IMR-90 (cell line): ENCODE results near the gene CGNL1. TPM values are rescaled to one million over a fixed set of nuclear protein-coding genes. Genes with fewer than 3 reads are reported as not detected.

ENCODE experiments used
- ATAC-seq: fragments of 200-7000 bp; cut with Tn5 transposase; 2 replicates; pipeline ENCODE4 v1.9.1; 2020; ENCODE audit warnings: low read depth, mild to moderate bottlenecking, moderate library complexity
- BruUV-seq: library from RNA; stranded (reverse); fragments of 400-500 nt; replicated peaks from 2 replicates; lab custom pipeline; 2021; lab: Mats Ljungman, UMichigan
- CTCF ChIA-PET: fragments of 300-600 bp; formaldehyde crosslinking; extraction: SDS; loops from one replicate; lab custom pipeline; 2021; ENCODE audit warnings: antibody characterized with exemption; lab: Yijun Ruan, JAX
- POLR2A ChIA-PET: fragments of 300-600 bp; sonication (Branson Sonifier 250); formaldehyde crosslinking; loops from one replicate; lab custom pipeline; 2022; ENCODE audit warnings: antibody characterized with exemption; ENCODE audit not compliant: unreplicated experiment; lab: Charles Lee
- DNase-seq: peaks from one replicate; pipeline ENCODE4 v3.0.0; 2013
- H2AFZ ChIP-seq: replicated peaks from 2 replicates; pipeline ENCODE3; 2013; ENCODE audit warnings: low read length, mild to moderate bottlenecking; ENCODE audit not compliant: poor library complexity
- H2AK5ac ChIP-seq: 2 replicates; pipeline ENCODE4 v1.6.1; 2013; ENCODE audit warnings: low read depth, low read length, inconsistent platforms
- H2AK9ac ChIP-seq: replicated peaks from 2 replicates; pipeline ENCODE3; 2013; ENCODE audit warnings: mild to moderate bottlenecking, low read depth, low read length, moderate library complexity; ENCODE audit not compliant: poor library complexity
- H2BK120ac ChIP-seq: 2 replicates; pipeline ENCODE4 v1.6.1; 2013; ENCODE audit warnings: low read depth, low read length, inconsistent platforms
- H2BK15ac ChIP-seq: 3 replicates; pipeline ENCODE4 v1.6.1; 2013; ENCODE audit warnings: low read depth, low read length, inconsistent platforms
- H2BK20ac ChIP-seq: 2 replicates; pipeline ENCODE4 v1.6.1; 2013; ENCODE audit warnings: low read depth, mild to moderate bottlenecking, inconsistent platforms, low read length, moderate library complexity
- H2BK5ac ChIP-seq: 2 replicates; pipeline ENCODE4 v1.6.1; 2013; ENCODE audit warnings: mild to moderate bottlenecking, low read depth, low read length, inconsistent platforms; ENCODE audit not compliant: poor library complexity, severe bottlenecking
- H3K14ac ChIP-seq: replicated peaks from 2 replicates; pipeline ENCODE4 v1.6.1; 2013; ENCODE audit warnings: low read depth, low read length, inconsistent platforms
- H3K18ac ChIP-seq: 2 replicates; pipeline ENCODE4 v1.6.1; 2013; ENCODE audit warnings: low read depth, low read length, control low read depth
- H3K23ac ChIP-seq: 2 replicates; pipeline ENCODE4 v1.6.1; 2013; ENCODE audit warnings: low read depth, low read length, inconsistent platforms
- H3K27ac ChIP-seq: 2 replicates; pipeline ENCODE4 v1.5.1; 2013; ENCODE audit warnings: mild to moderate bottlenecking, control low read depth, low read length; ENCODE audit not compliant: insufficient read depth
- H3K27me3 ChIP-seq: 2 replicates; pipeline ENCODE4 v1.6.1; 2013; ENCODE audit warnings: low read length; ENCODE audit not compliant: control insufficient read depth, insufficient read depth
- H3K36me3 ChIP-seq: 2 replicates; pipeline ENCODE4 v1.6.1; 2013; ENCODE audit warnings: low read length, mixed read lengths; ENCODE audit not compliant: control insufficient read depth, insufficient read depth
- H3K4ac ChIP-seq: 2 replicates; pipeline ENCODE4 v1.6.1; 2013; ENCODE audit warnings: low read depth, low read length, inconsistent platforms
- H3K4me1 ChIP-seq: 2 replicates; pipeline ENCODE4 v1.6.1; 2013; ENCODE audit warnings: low read length, mixed read lengths; ENCODE audit not compliant: control insufficient read depth, insufficient read depth
- H3K4me2 ChIP-seq: 2 replicates; pipeline ENCODE4 v1.6.1; 2013; ENCODE audit warnings: low read depth, mild to moderate bottlenecking, control low read depth, low read length, moderate library complexity
- H3K4me3 ChIP-seq: 2 replicates; pipeline ENCODE4 v1.5.1; 2013; ENCODE audit warnings: low read depth, mild to moderate bottlenecking, control low read depth, low read length, moderate library complexity; ENCODE audit not compliant: insufficient read depth
- H3K56ac ChIP-seq: 2 replicates; pipeline ENCODE4 v1.6.1; 2013; ENCODE audit warnings: low read length, inconsistent platforms; ENCODE audit not compliant: insufficient read depth; ENCODE audit errors: extremely low read depth
- H3K79me1 ChIP-seq, 2 experiments: 2 replicates each; pipeline ENCODE4 v1.6.1; 2013; ENCODE audit warnings: low read length in 2 of 2, inconsistent platforms in 1 of 2, low read depth in 1 of 2
- H3K9ac ChIP-seq: 2 replicates; pipeline ENCODE4 v1.6.1; 2013; ENCODE audit warnings: low read depth, low read length, control low read depth
- H3K9me1 ChIP-seq: 2 replicates; pipeline ENCODE4 v1.6.1; 2013; ENCODE audit warnings: low read length, inconsistent platforms; ENCODE audit not compliant: insufficient read depth
- H3K9me3 ChIP-seq: 2 replicates; pipeline ENCODE4 v1.6.1; 2013; ENCODE audit warnings: low read length; ENCODE audit not compliant: control insufficient read depth, insufficient read depth
- H4K20me1 ChIP-seq: 2 replicates; pipeline ENCODE4 v1.6.1; 2013; ENCODE audit warnings: low read length, inconsistent platforms; ENCODE audit not compliant: insufficient read depth
- H4K5ac ChIP-seq: 2 replicates; pipeline ENCODE4 v1.6.1; 2013; ENCODE audit warnings: mild to moderate bottlenecking, low read depth, low read length, control low read depth
- H4K8ac ChIP-seq, 2 experiments: 2 replicates each; pipeline ENCODE4 v1.6.1; 2013; ENCODE audit warnings: low read depth in 2 of 2, low read length in 2 of 2, control low read depth in 1 of 2, inconsistent platforms in 1 of 2
- H4K91ac ChIP-seq: 2 replicates; pipeline ENCODE4 v1.6.1; 2013; ENCODE audit warnings: low read depth, low read length, inconsistent platforms; ENCODE audit not compliant: insufficient read depth
- CEBPB ChIP-seq: IDR thresholded peaks from 2 replicates; pipeline ENCODE4 v1.6.1; 2012; ENCODE audit warnings: low read depth, low read length, improper control_type of control experiment
- CHD1 ChIP-seq: IDR thresholded peaks from 2 replicates; pipeline ENCODE4 v1.6.1; 2012; ENCODE audit warnings: low read depth, low read length, improper control_type of control experiment
- FOS ChIP-seq: fragments of 150-350 bp; IDR thresholded peaks from 2 replicates; pipeline ENCODE4 v1.6.1; 2016; ENCODE audit warnings: low read depth, low read length
- MAZ ChIP-seq: IDR thresholded peaks from 2 replicates; pipeline ENCODE4 v1.6.1; 2012; ENCODE audit warnings: low read depth, mild to moderate bottlenecking, low read length, improper control_type of control experiment, moderate library complexity, borderline replicate concordance
- RAD21 ChIP-seq: IDR thresholded peaks from 2 replicates; pipeline ENCODE4 v1.6.1; 2012; ENCODE audit warnings: low read length, improper control_type of control experiment
- RCOR1 ChIP-seq: IDR thresholded peaks from 2 replicates; pipeline ENCODE4 v1.6.1; 2012; ENCODE audit warnings: mild to moderate bottlenecking, low read length, improper control_type of control experiment; ENCODE audit not compliant: insufficient replicate concordance
- SMC3 ChIP-seq: fragments of 150-350 bp; IDR thresholded peaks from 2 replicates; pipeline ENCODE4 v1.6.1; 2016; ENCODE audit warnings: low read depth, mild to moderate bottlenecking, antibody characterized with exemption, low read length, moderate library complexity
- USF2 ChIP-seq: fragments of 150-350 bp; IDR thresholded peaks from 2 replicates; pipeline ENCODE4 v1.6.1; 2017; ENCODE audit warnings: mild to moderate bottlenecking, antibody characterized with exemption, low read length, low read depth
- WGBS, 2 experiments: methylation state at CpG; one replicate each; pipeline versions ENCODE4 v1.1.5 to v1.1.7; 2013; ENCODE audit warnings: missing lambda C conversion rate in 2 of 2; ENCODE audit not compliant: insufficient read length in 1 of 2; ENCODE audit errors: extremely low coverage in 2 of 2; 5-methylcytosine and 5-hydroxymethylcytosine counted together
- dilution Hi-C: fragments of 300-500 bp; cut with HindIII; formaldehyde crosslinking; loops from one replicate; pipeline ENCODE4 v1.14.3; 2018; ENCODE audit warnings: low sequenced_read_pairs; ENCODE audit not compliant: unreplicated experiment
- in situ Hi-C: fragments of 300-500 bp; cut with MboI; formaldehyde crosslinking; loops from 3 replicates; pipeline ENCODE4 v1.14.3; 2019; ENCODE audit warnings: low sequenced_read_pairs, inconsistent platforms, mixed read lengths
- intact Hi-C: fragments of 100-400 bp; cut with micrococcal nuclease; formaldehyde crosslinking; loops from 2 replicates; pipeline ENCODE4 v1.10.0; 2022
- polyA plus RNA-seq, 3 experiments: library from polyadenylated mRNA; depleted of rRNA; stranded (reverse); fragments of >200 nt; gene quantifications; 2 replicates each; pipeline ENCODE4 v1.2.3, GENCODE V29; 2012; ENCODE audit warnings: low replicate concordance in 1 of 3
- total RNA-seq: library from RNA; depleted of rRNA; stranded (reverse); fragments of >200 nt; gene quantifications from 2 replicates; pipeline ENCODE4 v1.2.3, GENCODE V29; 2012

The CGNL1 gene
- total and polyA plus RNA-seq, 2 of the 4 experiments (the other 2 are of a cell fraction): 0.07 to 0.18 TPM

GRCh38 chr15:57528940-57529565, 152.7 kb downstream of the CGNL1 start:
- H3K4me3 ChIP-seq: no peak overlapping the region
- H3K23ac ChIP-seq: no peak overlapping the region
- H4K91ac ChIP-seq: no peak overlapping the region
- no peak overlapping the region for H2AK5ac ChIP-seq
- no peak overlapping the region for H2BK5ac ChIP-seq
- no CpG with 5 or more reads among the region's 1 CpG for WGBS, 2 experiments
- no peak overlapping the region for H3K18ac ChIP-seq
- POLR2A ChIA-PET: interaction anchor here (0.6 kb wide), 1 partner anchor 311 kb away, joined by 3 read pairs; no protein-coding TSS in a partner anchor
- no peaks in the 10 kb centered on the region for H3K9me1 ChIP-seq
- H2BK15ac ChIP-seq: no peak overlapping the region
- in situ Hi-C loops (loop anchor here (5.0 to 25.0 kb wide), 4 partner anchors 187 to 1034 kb away; partner anchors contain the start of gene TCF12), intact Hi-C loops (loop anchor here (5.0 kb wide), 2 partner anchors 67 to 707 kb away; no protein-coding TSS in a partner anchor), dilution Hi-C loops (loop anchor here (25.0 kb wide), 1 partner anchor 192 kb away; no protein-coding TSS in a partner anchor)
- no peaks in the 10 kb centered on the region for H4K20me1 ChIP-seq
- no peak overlapping the region for H2BK120ac ChIP-seq
- H3K4me1 ChIP-seq: no peaks in the 10 kb centered on the region
- no peak overlapping the region for H2AFZ ChIP-seq
- no peak overlapping the region for H3K27ac ChIP-seq
- no peak overlapping the region for H4K8ac ChIP-seq
- TF ChIP-seq USF2: no peak
- TF ChIP-seq CEBPB: no peak
- no peak for TF ChIP-seq CHD1
- no peak for TF ChIP-seq MAZ
- TF ChIP-seq RCOR1: no peak
- TF ChIP-seq FOS: no peak
- TF ChIP-seq RAD21: no peak
- TF ChIP-seq SMC3: no peak
- no peak overlapping the region for H3K56ac ChIP-seq
- no peak overlapping the region for H3K4me2 ChIP-seq
- H2AK9ac ChIP-seq: no peak overlapping the region
- H3K4ac ChIP-seq: no peak overlapping the region
- no peak overlapping the region for H2BK20ac ChIP-seq
- peaks cover 33% of the 10 kb centered on the region for H3K27me3 ChIP-seq
- H4K5ac ChIP-seq: no peak overlapping the region
- CTCF ChIA-PET: interaction anchor here (0.5 to 4.1 kb wide), 9 partner anchors 9 to 239 kb away, joined by 3 to 74 read pairs (median 5); no protein-coding TSS in a partner anchor
- DNase-seq (no peak), ATAC-seq (peak; percentile 48)
- no peak overlapping the region for H3K9ac ChIP-seq
- H3K14ac ChIP-seq: no peak overlapping the region
- H3K36me3 ChIP-seq: no peaks in the 10 kb centered on the region
- no peaks in the 10 kb centered on the region for H3K9me3 ChIP-seq
- BruUV-seq: no TSS peak
- H3K79me1 ChIP-seq: no peaks in the 10 kb centered on the region
